WTC11 (cell line): Measurements from ENCODE around the gene ST8SIA4.

Experiments used
- ETV6 ChIP-seq: sonication (generic); formaldehyde crosslinking; IDR thresholded peaks from 2 replicates; pipeline ENCODE4 v1.8.1; 2022; ENCODE audit warnings: mild to moderate bottlenecking, missing genetic modification reagents
- FOXK1 ChIP-seq: sonication (generic); formaldehyde crosslinking; IDR thresholded peaks from 2 replicates; pipeline ENCODE4 v1.8.0; 2022; ENCODE audit warnings: mild to moderate bottlenecking, moderate library complexity, missing genetic modification reagents
- GABPB1 ChIP-seq: sonication (generic); formaldehyde crosslinking; IDR thresholded peaks from 2 replicates; pipeline ENCODE4 v1.8.1; 2023; ENCODE audit warnings: mild to moderate bottlenecking, missing genetic modification reagents
- OVOL2 ChIP-seq: fragments of 250-450 bp; sonication (Bioruptor Pico); IDR thresholded peaks from 2 replicates; pipeline ENCODE4 v1.9.0; 2021; ENCODE audit warnings: mild to moderate bottlenecking, borderline replicate concordance
- SMAD3 ChIP-seq: sonication (generic); formaldehyde crosslinking; IDR thresholded peaks from 2 replicates; pipeline ENCODE4 v1.8.0; 2022; ENCODE audit warnings: missing genetic modification reagents, mild to moderate bottlenecking, borderline replicate concordance
- ZNF317 ChIP-seq: sonication (generic); formaldehyde crosslinking; IDR thresholded peaks from 2 replicates; pipeline ENCODE4 v1.8.1; 2023; ENCODE audit warnings: low read depth, mild to moderate bottlenecking, moderate library complexity, missing genetic modification reagents, borderline replicate concordance
- TF ChIP-seq, protein P1 (sequence below): fragments of 200-600 bp; IDR thresholded peaks from 2 replicates; pipeline ENCODE4 v1.8.0; 2022; ENCODE audit warnings: antibody characterized with exemption
- TF ChIP-seq, protein P2 (sequence below): sonication (generic); formaldehyde crosslinking; IDR thresholded peaks from 2 replicates; pipeline ENCODE4 v1.8.0; 2022; ENCODE audit warnings: mild to moderate bottlenecking, missing genetic modification reagents
- TF ChIP-seq, protein P3 (sequence below): sonication (generic); formaldehyde crosslinking; IDR thresholded peaks from 2 replicates; pipeline ENCODE4 v1.8.0; 2022; ENCODE audit warnings: mild to moderate bottlenecking, missing genetic modification reagents
- TF ChIP-seq, protein P4 (sequence below): sonication (generic); formaldehyde crosslinking; IDR thresholded peaks from 2 replicates; pipeline ENCODE4 v1.8.0; 2023; ENCODE audit warnings: missing genetic modification reagents
- TF ChIP-seq, protein P5 (sequence below): fragments of 250-450 bp; sonication (Bioruptor Pico); IDR thresholded peaks from 2 replicates; pipeline ENCODE4 v2.1.2; 2022; ENCODE audit warnings: mild to moderate bottlenecking, moderate library complexity

DNA sequence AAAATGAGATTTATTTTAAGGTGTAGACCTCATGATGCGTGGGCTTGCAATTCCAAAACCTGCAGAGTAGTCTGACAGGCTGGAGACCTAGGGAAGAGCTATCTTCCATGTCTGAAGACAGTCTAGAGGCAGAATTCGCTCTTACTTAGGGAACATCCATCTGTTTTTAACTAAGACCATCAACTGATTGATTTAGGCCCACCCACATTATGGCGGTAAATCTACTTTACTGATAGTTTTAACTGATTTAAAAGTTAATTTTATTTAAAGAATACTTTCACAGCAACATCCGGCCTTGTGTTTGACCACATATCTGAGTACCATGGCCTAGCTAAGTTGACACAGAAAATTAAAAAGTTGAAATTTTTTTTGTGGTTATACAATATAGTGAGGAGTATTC is 6.0 kb upstream of the ST8SIA4 start:
- TF ChIP-seq, protein P1, sequence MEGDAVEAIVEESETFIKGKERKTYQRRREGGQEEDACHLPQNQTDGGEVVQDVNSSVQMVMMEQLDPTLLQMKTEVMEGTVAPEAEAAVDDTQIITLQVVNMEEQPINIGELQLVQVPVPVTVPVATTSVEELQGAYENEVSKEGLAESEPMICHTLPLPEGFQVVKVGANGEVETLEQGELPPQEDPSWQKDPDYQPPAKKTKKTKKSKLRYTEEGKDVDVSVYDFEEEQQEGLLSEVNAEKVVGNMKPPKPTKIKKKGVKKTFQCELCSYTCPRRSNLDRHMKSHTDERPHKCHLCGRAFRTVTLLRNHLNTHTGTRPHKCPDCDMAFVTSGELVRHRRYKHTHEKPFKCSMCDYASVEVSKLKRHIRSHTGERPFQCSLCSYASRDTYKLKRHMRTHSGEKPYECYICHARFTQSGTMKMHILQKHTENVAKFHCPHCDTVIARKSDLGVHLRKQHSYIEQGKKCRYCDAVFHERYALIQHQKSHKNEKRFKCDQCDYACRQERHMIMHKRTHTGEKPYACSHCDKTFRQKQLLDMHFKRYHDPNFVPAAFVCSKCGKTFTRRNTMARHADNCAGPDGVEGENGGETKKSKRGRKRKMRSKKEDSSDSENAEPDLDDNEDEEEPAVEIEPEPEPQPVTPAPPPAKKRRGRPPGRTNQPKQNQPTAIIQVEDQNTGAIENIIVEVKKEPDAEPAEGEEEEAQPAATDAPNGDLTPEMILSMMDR = no peak
- no peak for TF ChIP-seq ETV6 (CRISPR knock-in tag)
- TF ChIP-seq, protein P2, sequence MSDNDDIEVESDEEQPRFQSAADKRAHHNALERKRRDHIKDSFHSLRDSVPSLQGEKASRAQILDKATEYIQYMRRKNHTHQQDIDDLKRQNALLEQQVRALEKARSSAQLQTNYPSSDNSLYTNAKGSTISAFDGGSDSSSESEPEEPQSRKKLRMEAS = no peak
- no peak for TF ChIP-seq SMAD3 (CRISPR knock-in tag)
- no peak for TF ChIP-seq GABPB1
- TF ChIP-seq ZNF317 (CRISPR knock-in tag) = no peak
- TF ChIP-seq, protein P3, sequence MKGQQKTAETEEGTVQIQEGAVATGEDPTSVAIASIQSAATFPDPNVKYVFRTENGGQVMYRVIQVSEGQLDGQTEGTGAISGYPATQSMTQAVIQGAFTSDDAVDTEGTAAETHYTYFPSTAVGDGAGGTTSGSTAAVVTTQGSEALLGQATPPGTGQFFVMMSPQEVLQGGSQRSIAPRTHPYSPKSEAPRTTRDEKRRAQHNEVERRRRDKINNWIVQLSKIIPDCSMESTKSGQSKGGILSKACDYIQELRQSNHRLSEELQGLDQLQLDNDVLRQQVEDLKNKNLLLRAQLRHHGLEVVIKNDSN (CRISPR knock-in tag) = no peak
- TF ChIP-seq, protein P4, sequence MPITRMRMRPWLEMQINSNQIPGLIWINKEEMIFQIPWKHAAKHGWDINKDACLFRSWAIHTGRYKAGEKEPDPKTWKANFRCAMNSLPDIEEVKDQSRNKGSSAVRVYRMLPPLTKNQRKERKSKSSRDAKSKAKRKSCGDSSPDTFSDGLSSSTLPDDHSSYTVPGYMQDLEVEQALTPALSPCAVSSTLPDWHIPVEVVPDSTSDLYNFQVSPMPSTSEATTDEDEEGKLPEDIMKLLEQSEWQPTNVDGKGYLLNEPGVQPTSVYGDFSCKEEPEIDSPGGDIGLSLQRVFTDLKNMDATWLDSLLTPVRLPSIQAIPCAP (CRISPR knock-in tag) = no peak
- TF ChIP-seq, protein P5, sequence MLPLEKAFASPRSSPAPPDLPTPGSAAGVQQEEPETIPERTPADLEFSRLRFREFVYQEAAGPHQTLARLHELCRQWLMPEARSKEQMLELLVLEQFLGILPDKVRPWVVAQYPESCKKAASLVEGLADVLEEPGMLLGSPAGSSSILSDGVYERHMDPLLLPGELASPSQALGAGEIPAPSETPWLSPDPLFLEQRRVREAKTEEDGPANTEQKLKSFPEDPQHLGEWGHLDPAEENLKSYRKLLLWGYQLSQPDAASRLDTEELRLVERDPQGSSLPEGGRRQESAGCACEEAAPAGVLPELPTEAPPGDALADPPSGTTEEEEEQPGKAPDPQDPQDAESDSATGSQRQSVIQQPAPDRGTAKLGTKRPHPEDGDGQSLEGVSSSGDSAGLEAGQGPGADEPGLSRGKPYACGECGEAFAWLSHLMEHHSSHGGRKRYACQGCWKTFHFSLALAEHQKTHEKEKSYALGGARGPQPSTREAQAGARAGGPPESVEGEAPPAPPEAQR (CRISPR knock-in tag) = no peak
- TF ChIP-seq FOXK1 (CRISPR knock-in tag) = no peak
- no peak for TF ChIP-seq OVOL2
